ENCODE data around the gene FXYD7.

DNA sequence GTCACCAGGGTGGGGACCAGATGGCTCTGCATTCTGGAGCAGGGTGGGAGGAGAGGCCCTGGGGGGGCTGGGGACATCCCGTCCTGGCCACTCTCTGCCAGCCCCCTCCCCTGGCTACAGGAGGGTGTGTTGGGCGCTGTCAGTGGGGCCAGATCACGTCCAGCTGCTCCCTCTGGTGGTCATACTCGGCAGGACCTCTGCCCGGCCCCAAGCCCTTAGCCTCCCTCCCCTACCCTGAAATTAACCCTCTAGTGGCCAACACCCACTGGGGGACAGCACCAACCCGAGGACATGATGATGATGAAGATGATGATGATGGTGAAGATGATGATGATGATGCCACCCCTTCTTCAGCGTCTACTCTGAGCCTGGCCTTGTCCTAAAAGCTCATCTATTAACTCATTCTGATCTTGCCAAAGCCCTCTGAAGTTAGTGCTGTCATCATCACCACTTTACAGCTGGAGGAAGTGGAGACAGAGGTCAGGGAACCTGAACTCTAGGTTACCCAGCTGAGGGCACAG, 7.6 kb upstream of the FXYD7 start:
- no peak for TF ChIP-seq POLR2A (IDR thresholded peaks at IDR 0.05)
- TF ChIP-seq CTCF (IDR thresholded peaks at IDR 0.05): peak in 1 of 3 donors; percentile 90

Measured in lower leg skin (tissue), 3 donors.